ENCODE measurements around the gene MACROD1.
"Not testable (repeated sequence)": the region's sequence is repeated elsewhere in the genome, so short reads cannot be mapped to it uniquely, and the experiment has no call there.

Gene MACROD1

DNA sequence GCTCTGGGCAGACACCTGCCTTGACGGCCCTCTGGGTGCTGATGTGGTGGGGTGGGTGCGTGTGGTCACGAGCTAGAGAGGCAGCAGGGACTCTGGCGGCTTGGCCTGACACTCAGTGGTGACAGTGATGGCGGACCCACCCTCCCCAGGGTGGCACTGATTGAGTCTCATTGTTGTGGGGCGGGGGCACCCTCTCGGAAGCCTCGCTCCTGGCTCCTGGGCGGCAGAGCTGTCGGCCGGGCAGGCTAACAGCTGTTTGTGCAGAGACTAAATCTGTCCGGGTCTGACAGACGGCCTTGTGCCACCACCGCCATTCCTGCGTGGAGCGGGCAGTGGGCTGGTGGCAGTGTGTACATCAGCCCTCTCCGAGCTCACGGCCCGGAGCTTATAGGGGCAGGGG lies 114.6 kb downstream of the MACROD1 start:
- DNase-seq, result no peak

DNA sequence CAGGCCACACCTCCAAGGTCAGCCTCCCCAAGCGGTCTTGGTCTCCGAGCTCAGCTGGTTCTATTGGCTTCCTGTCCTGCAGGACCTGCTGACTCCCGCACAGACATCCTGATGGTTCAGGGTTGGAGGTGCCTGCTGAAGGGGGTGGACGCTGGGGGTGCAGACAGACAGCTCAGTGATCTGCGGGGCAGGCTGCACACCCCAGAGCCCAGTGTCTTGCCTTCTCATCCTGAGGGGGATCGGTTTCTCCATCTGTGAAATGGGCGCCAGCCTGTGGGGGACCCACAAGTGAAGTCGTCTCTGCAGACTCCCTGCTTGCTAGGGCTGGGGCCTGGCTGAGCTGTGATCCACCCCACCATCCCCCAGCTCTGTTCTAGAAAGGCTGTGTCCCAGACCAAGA lies 116.4 kb downstream of the MACROD1 start:
- DNase-seq, result no peak

DNA sequence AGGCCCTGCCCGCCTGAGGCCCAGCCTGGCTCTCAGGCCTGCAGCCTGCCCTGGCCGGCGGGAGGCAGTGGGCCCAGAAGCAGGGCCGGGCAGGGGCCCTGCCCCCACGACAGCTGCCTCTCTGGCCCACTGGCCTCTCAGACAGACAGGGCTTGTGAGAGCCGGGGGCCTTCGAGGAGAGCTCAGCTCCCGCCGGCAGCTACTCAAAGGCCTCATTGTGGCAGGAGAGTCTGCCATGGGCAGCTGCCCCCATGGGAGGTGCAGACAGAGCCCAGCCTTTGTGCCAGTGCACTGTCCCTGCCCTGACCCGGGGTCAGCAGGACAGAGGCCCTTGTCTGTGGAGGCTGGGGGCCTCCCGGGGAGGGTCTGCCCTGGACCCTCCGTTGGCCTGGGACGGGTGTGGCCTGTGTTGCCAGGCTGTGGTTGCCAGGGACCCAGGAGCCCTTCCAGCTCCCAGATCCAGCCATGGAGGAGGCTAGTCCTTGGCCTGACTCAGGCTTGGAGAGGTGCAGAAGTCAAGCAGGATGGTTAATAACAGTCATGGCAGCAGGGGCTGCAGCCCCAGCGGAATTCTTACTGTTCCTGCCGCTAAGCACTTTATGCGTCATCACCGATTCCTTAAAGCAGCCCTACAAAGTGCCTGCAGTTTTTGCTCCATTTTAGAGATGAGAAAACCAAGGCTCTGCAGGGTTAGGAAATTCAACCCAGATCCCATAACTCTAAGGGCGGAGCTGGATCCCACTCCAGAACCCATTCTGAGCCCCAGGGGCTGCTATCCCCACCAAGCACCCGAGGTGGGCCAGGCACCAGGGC lies 117.7 kb downstream of the MACROD1 start:
- DNase-seq, result no peak

DNA sequence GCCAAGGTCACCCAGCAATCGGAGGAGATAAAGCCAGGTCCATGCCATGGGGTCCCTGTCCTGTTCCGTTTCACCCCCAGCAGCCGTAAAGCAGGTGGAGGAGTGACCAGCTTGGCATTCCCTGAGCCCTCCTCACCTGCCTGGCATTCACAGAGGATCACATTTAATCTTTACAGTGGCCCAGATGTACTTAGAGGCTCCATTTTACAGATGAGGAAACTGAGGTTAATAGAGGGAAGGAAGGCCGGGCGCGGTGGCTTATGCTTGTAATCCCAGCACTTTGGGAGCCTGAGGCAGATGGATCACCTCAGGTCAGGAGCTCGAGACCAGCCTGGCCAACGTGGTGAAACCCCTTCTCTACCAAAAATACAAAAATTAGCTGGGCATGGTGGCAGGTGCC lies 118.5 kb downstream of the MACROD1 start:
- DNase-seq, result not testable (repeated sequence)

DNA sequence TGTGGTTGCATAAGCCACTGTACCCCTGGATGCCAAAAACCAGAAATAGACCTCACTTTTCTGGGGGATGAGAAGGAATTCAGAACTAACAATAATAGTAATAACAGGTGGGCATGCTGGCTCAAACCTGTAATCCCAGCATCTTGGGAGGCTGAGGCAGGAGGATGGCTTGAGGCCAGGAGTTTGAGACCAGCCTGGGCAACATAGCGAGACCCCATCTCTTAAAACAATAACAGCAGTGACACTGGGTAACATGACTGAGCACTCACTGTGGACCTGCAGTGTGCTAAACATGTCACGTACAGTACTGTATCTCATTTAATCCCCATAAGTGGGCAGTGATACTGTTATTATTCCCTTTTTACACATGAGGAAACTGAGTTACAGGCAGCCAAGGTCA lies 120.2 kb downstream of the MACROD1 start:
- no peak for DNase-seq

DNA sequence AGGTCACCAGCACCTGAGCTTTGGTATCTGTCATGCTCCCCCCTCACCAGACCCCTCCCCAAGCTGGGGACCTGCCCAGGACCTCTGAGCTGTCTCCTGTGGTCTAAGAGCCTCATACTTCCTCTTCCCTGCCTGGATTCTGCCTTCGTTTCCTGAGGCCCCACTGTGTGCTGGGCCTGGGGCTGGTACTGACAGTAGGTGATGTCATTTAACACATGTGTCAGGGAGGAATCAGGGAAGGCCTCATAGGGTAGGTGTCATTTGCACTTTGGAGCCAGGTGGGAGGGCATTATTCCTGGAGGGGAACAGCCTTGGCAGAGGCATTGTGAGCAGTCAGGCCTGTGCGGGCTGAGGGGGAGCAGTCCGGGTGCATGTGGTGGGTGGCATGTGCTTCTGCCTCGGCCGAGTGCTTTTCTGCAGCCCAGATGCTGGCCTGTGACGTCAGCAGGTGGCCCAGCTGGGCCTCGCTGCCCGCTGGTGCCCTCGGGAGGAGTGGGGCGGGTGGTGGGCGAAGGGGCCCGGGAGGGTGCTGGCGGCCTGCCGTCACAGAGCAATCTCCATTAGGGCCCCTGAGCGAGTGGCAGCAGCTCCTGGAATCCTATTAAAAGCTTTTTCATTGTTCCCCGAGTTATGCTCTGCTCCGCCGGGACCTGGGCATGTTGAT lies 121.1 kb downstream of the MACROD1 start:
- no peak for DNase-seq

DNA sequence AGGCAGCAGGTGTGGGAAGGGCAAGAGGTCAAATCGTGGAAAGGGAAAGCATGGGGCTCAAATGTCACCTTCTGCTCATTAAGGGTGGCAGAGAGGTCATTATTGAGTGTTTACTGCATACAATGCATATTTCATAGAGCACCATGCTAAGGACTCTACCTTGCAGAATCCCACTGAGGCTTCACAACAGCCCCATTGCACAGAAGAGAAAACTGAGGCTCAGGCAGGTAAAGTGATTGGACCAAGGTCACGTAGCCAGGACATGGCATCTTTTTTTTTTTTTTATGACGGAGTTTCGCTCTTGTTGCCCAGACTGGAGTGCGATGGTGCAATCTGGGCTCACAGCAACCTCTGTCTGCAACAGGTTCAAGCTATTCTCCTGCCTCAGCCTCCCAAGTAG lies 122.4 kb downstream of the MACROD1 start:
- DNase-seq, result no peak

DNA sequence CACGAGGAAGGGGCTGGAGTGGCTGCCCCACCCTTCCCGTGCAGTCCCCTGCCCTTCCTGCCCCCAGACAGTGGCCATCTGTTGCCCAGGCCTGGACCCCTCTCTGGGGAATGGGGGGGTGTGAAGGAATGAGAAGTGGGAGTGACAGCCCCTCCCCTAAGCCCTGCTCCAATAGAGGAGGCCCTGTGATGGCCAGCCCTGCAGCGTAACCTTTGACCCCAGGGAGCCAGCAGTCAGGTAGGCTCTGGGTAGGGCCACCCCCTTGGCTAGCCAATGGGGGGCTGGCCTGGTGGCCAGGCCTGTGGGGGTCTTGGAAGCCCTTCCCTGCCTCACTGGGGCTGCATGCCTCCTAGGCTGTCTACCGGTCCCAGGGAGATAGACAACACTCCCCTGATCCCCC lies 123.6 kb downstream of the MACROD1 start:
- no peak for DNase-seq

DNA sequence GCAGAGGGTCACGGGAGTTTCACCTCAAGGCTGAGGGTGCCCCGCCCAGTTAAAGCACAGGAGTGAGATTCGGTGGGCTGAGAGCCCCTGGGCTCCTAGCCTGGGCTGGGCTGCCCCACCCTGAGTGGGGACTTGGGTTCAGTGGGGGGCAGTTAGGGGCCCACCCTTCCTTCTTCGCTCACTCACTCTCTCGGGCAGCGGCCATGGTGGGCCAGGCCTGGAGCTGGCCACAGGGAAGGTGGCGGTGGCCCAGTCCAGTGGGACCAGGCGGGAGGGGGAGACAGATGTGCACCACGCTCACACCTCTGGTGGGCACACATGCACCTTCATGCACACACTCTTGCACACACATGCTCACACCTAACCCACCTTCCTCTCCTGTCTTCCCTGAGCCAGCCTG lies 124.1 kb downstream of the MACROD1 start:
- no peak for DNase-seq

DNA sequence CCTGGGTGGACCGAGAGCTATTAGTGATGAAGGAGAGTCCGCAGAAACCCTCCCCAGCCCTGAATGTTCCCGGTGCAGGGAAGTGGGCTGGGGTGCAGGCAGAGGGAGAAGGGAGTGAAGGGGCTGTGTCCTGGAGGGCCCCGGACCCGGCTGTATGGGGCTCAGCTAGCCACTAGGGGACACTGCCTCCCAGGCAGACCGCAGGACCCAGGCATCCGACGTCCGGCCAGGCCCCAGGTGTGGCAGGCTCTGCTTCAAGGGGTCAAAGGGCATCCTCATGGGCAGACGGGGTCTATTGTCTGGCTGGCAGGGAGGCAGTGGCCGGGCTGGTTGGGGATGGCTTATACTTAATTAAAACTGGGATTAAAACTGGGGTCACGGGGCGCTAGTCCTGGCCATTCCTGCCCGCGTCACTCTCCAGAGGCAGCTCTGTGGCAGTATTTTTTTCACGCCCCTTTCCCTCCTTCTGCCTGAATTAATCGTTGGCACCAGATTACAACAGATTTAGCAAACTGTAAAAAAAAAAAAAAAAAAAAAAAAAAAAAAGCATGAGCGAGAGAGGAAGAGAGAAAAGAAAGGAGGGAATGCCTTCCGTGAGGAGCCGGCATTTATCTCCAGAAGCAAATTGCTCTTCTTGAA lies 125.1 kb downstream of the MACROD1 start:
- no peak for DNase-seq

DNA sequence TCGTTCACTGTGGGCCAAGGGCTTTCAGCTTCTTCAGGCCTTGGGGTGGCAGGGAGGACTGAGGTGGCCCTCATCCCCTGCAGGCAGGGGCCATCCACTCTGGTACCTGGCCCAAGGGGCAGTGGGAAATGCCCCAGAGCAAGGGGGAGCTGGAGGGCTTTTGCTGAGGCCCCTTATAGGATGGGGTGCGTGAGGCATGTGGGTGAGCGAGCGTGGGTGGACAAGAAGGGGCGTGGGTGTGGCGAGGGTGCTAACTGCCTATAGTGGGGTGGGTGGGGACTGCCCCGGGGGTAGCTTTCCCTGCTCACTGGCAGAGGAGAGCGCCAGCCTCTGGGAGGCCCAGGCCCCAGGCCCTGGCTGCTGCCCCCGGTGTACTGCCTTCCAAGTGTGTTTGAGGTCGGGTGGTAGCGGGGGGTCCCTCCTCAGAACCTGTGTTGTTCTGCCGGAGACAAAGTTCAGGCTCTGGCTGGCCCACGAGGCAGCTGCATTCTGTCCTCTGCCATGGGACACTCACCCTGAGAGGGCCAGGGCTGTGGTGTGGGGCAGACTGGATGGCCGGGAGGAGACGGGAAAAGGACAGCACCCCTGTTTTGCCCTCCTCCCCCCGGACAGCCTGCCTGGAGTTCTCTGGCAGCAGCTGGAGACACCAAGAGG lies 126.8 kb downstream of the MACROD1 start:
- DNase-seq, result no peak

DNA sequence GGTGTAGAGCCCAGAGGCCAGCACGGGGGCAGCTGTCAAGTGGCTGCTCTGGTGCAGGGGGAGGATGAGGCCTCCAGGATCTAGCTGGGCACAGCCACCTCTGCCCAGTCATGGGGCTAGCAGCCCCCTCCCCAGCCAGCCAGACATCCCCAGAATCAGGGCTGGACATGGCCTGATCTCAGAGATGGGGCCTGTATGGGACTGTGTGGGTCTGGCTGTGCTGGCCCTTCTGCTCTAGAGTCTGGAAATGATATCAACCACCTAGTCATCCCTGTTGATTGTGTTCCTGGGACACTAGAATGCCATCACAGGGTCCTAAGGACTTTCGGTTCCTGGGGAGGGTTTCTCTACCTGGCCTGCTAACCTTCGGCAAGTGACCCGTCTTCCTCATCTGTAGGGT lies 127.4 kb downstream of the MACROD1 start:
- DNase-seq, result no peak

DNA sequence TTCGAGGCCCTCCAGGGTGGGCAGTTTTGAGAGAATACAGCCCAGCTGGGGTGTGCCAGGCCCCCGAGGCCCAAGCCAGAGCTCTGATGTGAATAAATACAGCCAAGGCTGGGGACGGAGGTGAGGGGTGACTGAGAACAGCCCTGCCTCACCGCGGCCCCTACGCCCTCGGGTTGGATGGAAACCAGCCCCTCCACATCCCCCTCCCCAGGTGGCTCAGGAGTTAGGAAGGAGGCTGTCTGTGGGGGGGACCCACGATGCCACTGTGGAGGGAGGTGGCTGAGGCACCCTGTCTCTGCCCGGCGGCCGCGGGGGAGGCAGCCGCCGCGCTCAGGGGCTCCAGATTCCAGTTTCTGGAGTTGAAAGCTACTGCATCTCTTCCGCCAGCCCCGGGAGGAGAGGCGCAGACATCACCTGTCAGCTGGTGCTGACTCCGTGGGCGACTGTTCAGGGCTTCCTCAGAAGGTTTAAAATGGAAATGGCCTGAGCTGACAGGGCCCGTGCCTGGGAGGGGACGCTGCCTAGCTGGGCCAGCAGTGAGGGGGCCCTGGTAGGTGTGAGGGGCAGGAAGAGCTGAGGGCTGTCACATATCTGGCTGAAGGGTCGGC lies 128.8 kb downstream of the MACROD1 start:
- DNase-seq, result no peak

DNA sequence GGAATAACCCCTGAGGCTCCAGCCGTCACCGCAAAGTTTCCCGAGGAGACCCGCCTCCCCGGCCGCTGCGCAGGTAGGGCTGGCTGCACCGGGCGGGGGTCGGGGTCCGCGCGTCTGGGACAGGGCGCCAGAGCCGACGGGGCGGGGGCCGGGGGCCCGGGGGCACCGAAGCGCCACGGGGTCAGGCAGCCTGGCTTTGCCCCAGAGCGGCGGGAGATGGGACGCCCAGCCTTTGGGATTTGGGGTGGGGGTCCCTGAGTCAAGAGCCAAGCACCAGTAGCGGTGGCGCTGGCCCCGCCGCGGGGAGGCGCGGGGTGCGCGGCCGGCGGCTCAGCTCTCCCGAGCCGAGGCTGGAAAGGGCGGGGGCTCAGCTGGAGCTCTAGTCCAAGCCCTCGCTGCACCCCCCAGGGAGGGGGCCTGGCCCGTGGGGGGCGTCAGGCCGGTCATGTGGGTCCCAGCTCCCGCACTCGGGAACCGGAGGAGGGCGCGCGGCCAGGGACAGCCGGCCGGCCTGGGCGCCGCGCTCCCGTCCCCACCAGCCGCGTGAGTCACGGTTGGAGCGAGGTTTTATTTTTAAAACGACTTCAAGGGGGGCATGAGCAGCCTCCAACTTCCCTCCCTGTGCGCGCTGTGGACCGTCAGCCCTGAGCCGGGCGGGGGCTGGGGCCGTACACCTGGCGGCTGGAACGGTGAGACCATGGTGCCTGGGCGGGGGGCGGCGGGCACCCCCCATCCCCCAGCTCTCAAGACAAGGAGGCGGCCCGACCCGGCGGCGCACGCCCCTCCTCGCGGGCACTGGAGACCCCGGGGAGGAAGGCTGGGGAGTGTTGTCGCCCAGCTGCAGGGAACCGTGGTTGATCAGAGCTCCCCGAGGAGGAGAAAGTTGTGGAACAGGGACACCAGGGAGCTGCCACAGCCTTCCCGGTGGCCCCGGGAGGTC lies 129.6 kb downstream of the MACROD1 start:
- no peak for DNase-seq

DNA sequence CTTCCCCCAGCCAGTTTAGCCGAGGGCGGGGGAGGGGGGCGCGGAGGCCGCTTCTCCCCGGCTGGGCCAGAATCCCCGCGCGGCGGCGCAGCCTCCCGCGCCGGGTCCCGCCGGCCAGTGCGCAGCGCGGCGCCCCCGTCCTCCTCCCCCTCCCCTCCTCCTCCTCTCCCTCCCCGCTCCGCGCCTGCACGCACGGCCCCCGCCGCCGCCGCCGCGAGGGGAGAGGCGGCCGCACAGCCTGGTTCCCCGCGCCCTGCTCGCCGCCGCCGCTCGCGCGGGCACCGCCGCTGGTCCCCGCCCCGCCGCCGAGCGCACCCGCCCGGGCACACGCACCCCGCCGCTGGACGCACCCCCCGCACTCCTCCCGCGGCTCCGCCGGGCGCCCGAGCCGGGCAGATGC lies 130.3 kb downstream of the MACROD1 start, which contains the start of gene FLRT1:
Gene FLRT1, plus strand, starts transcription at position 356 of the 400 bp plus-strand sequence. CDS start 80,337 bp downstream, outside the sequence.
- DNase-seq, result no peak

DNA sequence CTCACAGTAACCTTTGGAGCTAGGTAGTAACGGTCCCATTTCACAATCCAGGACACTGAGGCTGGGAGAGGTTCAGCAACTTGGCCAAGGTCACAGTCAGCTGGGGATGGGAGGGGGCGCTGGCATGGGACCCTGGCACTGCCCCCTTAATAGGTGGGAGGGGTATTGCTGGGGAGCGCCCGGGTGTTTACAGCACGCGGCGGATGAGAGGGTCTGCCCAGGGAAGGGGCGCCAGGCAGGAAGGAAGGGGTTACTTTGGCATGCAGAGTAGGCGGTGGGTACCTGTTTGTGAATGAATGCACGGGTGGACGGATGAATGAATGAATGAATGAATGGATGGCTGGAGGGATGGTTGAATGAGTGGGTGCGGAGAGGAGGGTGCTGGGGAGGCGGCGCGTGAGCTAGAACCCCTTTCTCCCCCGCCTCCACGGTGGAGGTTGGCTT lies 130.8 kb downstream of the MACROD1 start:
- DNase-seq, result no peak

DNA sequence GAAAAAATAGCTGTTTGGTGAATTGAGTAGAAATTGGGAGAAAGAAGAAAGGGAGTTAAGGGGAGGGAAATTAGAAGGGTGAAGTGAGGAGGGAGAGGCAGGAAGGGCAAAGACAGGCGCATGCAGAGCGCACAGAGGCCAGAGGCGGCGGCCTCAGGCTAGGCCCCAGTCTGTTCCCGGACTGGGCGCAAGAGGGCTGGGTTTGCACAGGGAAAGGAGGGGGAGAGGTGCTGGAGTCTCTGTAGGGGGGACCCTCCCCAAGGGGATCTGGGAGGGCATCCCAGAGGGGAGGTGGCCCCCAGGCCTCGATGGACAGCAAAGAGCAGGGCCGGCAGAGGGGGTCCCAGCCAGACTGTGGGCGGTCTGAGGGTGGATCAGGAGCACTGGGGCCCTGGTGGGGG lies 131.5 kb downstream of the MACROD1 start:
- no peak for DNase-seq

DNA sequence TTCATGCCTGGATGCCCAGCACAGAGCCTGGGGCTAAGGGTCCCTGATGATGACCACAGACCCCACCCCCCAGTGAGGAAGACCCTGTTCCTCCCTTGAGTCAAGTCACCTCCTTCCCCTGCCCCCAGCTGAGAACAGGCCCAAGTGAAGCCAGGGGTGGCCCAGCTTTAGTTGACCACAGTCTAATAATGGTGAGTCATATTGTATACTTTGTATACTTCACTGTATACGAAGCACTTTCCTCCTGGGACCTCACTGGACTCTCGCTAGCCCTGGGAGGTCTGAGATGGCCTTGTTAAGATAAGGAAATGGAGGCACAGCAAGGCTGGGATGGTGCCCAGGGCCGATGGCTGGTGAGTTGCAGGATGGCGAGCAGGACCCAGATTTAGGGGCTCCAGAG lies 133.9 kb downstream of the MACROD1 start:
- no peak for DNase-seq

DNA sequence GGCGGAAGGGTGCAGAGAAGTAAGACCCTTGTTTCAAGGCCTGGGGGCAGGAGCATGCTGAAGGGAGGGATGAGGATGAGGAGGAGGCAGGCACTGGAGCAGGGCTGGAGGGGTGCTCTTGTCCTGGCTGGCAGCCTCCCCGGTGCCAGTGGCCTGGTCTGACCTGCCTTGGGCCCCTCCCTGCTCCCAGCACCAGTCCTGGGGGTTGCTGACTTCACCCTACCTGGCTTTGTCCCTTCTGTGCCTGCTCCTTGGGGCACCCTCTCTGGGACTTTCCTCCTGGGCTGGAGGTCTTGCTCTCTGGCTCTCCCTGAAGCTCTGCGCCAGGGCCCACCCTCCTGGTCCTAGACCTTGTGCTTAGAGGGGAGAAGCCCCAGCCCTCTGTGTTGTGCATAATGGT lies 134.9 kb downstream of the MACROD1 start:
- DNase-seq, result no peak

DNA sequence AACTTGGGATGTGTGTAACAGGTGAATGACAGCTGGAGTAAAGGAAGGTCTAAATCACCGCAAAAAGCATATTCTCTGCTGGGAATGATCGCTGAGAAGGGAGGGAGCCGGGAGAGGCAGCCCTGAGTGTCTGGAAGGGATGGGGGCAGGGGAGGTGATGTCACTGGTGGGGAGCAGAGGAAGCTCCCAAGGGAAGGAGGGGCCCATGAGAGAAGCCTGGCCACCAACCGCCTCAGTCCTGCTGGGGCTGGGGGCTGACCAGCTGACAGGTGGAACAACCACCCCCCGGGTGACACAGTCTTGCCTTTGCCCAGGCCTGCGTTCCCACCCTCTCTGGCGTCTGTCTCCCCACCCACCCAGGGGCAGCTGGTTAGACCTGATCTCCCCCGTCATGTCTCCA lies 136.1 kb downstream of the MACROD1 start:
- DNase-seq, result no peak

DNA sequence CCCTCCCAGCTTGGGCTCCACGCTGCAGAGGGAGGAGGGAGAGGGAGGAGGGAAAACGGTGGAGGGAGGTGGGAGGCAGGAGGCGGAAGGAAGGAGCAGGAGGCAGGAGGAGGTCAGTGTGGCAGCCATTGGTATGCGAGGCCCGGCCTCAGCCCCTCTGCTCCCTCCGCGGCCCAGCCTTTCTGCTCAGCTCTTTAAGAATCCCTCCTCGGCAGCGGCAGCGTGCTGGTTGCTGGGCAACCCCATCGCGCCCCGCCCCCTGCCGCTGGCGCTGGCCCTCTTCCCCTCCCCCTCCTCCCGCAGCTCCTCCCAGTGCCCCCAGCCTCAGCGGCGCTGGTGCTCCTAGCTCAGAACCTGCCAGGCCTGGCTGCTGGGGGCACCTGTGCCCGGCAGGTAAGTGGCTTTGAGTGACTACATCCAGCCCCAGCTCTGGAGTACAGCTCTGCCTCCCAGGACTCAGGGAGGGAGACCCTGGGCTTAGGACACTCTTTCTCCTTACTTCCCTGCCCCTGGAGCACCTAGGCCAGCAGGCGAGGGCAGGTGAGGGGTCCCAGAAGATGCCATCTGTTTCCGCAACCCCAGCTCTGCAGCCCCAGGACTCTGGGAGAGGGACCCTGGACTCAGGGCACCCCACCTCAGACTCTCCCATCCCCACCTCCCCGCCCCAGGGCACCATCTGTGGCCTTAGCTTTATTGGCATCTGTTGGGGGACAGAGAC lies 137.4 kb downstream of the MACROD1 start:
- DNase-seq, result no peak

Data from GOT3 (cell line).